Fibroblast of peridontal ligament (primary cell): Measurements from ENCODE around the gene NIPAL1.

Source experiments
- DNase-seq: peaks from one replicate; pipeline ENCODE4 v3.0.0-alpha.2; 2010; ENCODE audit errors: extremely low read depth

The NIPAL1 gene

DNA sequence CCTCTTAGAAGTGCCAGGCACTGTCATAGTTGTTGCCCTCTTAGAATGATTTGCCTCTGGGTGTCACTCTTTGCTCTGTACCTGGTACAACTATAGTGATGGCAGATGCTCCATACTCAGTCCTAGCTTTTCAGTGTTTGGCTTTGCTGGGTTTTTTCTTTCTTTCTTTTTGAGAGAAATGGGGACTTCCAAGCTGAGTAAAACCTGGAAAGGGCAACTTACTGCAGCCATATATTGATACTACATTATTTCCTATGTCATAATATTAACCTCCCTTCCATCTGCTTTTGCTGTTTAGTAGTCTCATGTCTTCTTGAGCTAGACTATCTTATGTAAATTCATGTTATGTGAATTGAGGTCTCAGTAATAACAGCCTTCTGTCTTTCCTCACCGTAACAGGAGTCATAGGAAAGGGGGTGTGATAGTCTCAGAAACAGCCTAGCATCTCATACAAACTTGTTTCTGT, 49.0 kb downstream of the NIPAL1 start:
- no peak for DNase-seq

- no peak for DNase-seq
These were observed 51.0 kb downstream of the NIPAL1 start for GRCh38 chr4:48067536-48067935.

- no peak for DNase-seq
These were observed 51.6 kb downstream of the NIPAL1 start for GRCh38 chr4:48068182-48068581.

GRCh38 chr4:48069026-48069425, 52.5 kb downstream of the NIPAL1 start:
- DNase-seq: no peak

- DNase-seq: no peak
These were observed 54.6 kb downstream of the NIPAL1 start for GRCh38 chr4:48071191-48071590.

DNA sequence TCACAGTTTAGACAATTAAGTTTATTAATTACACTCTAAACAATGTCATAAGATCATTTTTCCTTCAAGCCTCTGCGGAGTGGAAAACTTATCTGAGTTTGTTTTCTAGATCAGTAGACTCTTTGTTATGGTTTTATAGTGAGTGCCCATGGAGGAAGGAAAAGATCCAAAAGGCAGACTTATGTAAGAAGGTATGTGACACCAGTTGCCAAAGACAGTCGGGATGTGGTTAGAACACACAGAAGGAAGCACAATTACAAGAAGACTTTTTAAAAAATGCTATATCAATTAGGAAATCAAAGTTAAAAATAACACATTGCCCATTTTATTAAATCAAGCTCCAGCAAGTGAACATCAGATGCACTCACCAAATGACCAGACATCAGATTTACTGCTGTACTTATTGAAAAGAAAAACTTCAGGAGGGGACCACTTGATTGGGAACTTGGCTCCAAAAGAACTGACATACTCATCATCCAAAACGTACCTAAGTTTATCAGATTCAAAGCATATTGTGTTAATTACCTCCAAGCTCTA, 57.1 kb downstream of the NIPAL1 start:
- DNase-seq: no peak

- DNase-seq: no peak
These were observed 58.1 kb downstream of the NIPAL1 start for GRCh38 chr4:48074657-48075056.

DNA sequence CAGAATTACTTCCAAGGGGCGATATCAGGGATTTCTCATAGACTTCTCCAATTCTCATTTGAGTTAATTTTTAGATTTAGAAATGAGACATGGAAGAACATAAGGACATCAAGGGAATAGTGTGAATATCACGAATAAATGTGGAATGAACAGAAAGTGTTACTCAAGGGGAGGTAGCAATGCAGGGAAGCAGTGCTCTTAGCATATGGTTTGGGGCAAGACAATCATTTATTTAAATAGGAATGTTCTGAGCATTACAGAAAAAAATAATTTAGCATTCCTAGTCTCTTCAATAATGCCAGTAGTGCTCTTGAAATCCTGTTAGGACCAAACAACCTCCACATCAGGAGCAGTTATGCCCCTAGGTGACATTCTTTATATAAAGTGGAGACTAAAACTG, 61.9 kb downstream of the NIPAL1 start:
- DNase-seq: no peak

DNA sequence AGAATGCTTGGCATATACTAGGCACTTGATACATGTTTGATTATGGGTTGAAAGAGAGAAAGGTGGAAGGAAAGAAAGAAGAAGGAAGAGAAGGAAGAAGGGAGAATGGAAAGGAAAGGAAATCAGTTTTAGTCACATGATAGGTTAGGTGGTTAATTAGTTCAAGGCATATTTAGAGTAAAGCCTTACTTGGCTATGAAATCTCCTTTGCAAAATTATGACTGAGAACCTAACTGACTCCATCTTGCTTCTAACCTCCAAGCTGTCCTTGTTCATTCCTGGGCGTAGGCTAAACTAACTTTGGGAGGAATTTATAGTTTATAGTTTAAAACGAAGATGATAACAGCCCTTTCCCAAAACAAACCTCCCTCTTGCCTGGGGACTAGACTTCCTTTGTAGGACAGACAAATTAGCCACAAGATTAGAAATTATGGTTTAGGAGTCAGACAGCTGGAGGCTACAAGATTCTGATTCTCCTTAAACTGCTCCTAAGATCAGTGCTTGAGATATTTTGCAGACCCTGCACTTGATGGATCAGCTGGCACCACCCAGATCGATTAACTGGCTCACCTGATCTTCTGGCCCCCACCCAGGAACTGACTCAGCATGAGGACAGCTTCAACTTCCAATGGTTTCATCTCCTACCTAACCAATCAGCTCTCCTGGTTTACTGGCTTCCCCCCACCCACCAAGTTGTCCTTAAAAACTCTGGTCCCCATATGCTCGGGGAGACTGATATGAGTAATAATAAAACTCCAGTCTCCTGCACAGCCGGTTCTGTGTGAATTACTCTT, 62.5 kb downstream of the NIPAL1 start:
- no peak for DNase-seq

GRCh38 chr4:48079972-48080391, 63.4 kb downstream of the NIPAL1 start:
- no peak for DNase-seq

- DNase-seq: no peak
These were observed 64.6 kb downstream of the NIPAL1 start for GRCh38 chr4:48081196-48081595.

- no peak for DNase-seq
These were observed 66.4 kb downstream of the NIPAL1 start for GRCh38 chr4:48082956-48083355.

DNA sequence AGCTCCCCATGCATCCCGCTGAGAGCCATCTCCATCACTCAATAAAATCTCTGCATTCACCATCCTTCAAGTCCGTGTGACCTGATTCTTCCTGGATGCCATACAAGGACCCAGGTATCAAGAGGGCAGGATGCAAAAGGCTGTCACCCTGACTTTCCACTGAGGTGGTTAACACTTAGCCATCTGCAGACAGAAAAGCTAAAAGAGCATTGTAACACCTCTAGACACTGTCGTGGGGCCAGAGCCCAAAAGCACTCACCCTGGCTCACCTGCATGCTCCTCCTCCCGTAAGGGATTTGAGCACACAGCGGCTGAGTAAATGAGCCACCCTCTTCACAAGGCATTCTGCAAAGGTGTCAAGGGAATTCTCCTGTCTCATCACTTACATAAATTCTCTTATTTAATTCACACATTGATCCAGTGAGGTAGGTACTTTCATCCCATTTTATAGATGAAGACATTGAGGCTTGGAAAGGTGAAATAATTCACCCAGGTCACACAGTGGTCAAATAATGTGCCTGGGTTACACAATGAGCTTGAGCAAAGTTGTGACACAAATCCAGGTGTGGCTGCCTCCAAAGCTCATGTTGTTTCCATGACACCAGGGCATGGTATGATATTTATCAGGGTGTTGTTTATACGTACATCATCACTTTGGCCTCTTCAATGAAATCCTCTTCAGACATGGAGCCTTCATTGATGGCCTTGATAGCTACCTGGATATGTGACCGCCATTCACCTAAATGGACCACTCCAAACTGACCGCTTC, 69.4 kb downstream of the NIPAL1 start:
- no peak for DNase-seq
